NCI-H2196 treated with DMSO at 0.1 percent for 48 hours (cell line): ENCODE results near the gene USP34.
"Not testable (repeated sequence)": the region's sequence is repeated elsewhere in the genome, so short reads cannot be mapped to it uniquely, and the experiment has no call there.

ENCODE experiments used
- DNase-seq: peaks from one replicate; lab custom pipeline; 2025; ENCODE audit not compliant: unreplicated experiment; lab: John Stamatoyannopoulos, UW

Gene USP34

DNA sequence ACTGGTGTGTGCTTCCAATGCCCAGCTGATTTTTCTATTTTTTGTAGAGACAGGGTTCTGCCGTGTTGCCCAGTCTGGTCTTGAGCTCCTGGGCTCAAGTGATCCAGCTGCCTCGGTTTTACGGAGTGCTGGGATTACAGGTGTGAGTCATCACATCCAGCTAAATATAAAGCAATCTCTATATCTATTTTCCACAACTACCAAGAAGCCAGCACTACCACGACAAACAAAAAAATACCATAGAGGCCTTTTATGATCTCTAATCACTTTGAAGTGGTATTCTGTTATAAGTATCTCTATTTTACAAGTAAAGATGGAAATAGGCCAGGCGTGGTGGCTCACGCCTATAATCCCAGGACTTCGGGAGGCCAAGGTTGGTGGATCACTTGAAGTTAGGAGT, 274.2 kb downstream of the USP34 start:
- no peak for DNase-seq

- not testable (repeated sequence) for DNase-seq
These were observed 276.2 kb downstream of the USP34 start for GRCh38 chr2:61194646-61195045.

DNA sequence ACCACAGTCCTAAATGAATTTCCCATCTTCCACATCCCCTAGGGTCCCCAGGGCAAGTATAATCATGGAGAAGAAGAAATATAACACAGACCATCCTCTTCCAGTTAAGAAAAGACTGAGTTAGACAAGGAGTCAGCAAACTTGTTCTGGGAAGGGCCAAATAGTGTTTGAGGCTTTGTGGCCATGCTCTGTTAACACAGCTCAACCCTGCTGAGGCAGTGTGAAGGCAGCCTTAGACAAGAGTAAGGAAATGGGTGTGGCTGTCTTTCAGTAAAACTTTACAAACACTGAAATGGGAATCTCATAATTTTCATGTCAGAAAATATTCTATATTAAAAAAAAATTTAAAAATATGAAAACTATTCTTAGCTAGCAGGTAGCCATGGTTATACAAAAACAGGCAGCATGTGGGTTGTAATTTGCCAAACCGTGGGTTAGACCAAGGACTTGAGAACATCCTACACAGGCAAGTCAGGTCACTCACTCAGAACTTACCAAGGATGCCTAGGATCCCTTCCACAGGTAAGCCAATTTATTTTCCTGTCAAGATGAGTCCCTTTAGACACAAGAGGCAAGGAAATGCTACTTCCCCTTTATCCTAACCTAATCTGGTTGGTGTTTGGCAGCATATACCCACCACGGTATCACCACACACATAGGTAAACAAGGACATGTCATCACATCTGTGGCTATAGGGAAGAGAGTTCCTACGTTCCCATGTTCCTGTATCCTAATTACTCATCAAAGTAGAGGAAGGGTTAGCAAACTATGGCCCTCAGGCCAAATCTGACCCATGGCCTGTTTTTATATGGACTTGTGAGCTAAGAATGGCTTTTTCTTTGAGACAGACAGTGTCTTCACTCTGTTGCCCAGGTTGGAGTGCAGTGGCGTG, 277.0 kb downstream of the USP34 start:
- no peak for DNase-seq

DNA sequence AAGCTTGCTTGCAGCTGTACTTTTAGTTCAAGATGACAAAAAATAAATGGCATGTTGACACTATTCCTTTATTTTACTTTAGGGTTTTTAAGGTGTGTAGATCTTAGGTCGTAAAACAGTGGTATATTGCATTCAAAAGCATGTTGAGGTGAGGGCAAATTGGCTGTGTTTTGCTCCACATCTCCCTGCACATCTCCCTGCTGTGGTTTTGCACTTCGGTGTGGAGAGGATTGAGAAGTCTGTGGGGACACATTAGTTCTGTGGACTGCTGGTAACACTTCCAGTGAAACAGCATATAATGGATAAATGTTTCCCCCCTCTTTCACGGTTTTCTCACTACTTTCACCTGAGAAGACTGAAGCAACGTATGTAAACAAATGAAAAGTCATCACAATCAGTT, 283.8 kb downstream of the USP34 start:
- no peak for DNase-seq

- no peak for DNase-seq
These were observed 285.6 kb downstream of the USP34 start for GRCh38 chr2:61185231-61185728.

GRCh38 chr2:61184263-61184662, 286.6 kb downstream of the USP34 start:
- DNase-seq: no peak

GRCh38 chr2:61183795-61184194, 287.1 kb downstream of the USP34 start:
- DNase-seq: no peak

- no peak for DNase-seq
These were observed 288.9 kb downstream of the USP34 start for GRCh38 chr2:61182059-61182383.

DNA sequence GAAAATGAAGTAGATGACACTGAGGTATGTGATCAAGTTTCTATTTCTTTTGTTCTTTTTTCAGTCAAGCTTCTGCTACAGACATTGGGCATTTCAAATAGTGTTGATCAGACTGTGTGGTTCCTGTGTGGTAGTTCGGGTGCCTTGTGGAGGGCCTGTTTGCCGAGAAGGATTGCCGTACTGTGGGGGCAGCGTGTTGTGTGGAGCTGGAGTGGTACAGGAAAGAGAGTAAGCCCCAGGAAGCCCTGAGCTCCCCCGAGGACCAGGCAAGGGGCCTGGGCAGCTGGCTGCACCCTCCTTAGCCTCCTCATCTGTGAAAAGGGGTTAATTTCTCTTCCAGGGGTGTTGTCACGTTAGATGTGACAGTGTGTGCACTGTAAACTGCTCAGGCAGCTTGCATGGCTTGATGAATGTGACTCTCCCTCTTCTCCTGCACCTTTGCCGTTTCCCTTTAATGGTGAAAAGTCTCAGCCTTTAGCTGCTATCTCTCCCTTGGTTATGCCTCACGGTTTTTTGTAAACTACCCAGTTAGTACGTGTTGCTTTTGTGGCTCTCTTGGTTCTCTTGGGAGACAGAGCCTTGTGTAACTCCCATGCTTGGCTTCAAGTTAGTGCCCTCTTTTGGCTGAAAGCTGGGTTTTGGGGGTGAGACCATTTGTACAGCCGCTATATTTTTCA, 289.4 kb downstream of the USP34 start:
- DNase-seq: no peak

DNA sequence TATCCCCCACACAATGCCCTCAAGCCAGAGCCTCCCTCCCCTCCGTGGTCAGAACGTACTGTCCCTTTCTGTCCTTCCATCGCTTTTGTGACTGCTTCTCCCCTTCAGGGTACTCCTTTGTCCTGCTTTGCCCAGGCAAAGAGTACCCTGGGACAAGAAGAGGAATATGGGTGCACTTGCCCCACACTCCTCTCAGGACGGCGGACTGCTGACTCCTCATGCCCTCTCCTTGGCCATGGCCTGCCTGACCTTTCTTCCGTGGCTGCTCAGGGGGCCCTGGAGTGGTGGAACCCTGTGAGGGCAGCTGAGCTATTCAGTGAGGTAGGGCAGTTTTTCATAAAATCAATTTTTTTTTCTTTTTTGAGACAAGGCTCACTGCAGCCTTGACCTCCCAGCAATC, 290.2 kb downstream of the USP34 start:
- no peak for DNase-seq

DNA sequence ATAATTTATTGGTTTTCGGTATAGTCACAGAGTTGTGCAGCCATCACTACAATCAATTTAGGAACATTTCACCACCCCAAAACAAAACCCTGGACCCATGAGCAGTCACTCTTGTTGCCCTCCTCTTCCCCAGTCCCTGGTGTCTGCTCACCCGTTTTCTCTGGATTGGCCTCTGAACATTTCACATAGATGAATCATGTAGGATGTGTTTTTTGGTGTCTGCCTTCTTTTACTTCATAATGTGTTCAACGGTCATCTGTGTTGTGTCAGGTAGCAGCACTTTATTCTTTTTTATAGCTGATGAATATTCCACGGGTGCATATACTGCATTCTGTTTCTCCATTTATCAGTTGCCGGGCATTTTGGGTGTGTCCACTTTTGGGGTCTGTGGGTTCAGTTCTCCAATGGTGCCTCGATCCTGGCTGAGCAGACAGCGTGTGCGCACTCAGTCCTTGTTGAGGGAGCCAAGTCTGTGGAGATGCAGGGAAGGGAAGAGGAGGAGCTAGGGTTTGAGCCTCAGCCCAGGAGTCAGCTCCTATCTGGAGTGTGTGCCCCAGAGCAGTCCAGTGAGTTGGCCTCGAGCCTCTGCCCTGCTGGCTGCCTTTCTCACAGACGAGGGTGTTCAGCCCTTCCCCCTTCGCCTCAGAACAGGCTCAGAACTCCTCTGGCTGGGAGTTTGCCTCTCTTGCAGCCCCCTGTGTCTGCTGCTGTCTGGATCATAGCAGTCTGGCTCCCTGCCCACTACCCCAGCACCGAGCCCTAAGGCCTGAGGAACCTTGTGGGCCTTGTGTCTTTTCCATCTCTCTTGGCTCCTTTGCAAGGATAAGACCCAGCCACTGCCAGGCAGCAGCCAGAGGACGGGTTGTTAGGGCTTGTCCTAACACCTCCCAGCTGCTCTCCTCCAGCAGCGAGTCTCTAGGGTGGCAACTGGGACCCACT, 290.9 kb downstream of the USP34 start:
- DNase-seq: no peak

DNA sequence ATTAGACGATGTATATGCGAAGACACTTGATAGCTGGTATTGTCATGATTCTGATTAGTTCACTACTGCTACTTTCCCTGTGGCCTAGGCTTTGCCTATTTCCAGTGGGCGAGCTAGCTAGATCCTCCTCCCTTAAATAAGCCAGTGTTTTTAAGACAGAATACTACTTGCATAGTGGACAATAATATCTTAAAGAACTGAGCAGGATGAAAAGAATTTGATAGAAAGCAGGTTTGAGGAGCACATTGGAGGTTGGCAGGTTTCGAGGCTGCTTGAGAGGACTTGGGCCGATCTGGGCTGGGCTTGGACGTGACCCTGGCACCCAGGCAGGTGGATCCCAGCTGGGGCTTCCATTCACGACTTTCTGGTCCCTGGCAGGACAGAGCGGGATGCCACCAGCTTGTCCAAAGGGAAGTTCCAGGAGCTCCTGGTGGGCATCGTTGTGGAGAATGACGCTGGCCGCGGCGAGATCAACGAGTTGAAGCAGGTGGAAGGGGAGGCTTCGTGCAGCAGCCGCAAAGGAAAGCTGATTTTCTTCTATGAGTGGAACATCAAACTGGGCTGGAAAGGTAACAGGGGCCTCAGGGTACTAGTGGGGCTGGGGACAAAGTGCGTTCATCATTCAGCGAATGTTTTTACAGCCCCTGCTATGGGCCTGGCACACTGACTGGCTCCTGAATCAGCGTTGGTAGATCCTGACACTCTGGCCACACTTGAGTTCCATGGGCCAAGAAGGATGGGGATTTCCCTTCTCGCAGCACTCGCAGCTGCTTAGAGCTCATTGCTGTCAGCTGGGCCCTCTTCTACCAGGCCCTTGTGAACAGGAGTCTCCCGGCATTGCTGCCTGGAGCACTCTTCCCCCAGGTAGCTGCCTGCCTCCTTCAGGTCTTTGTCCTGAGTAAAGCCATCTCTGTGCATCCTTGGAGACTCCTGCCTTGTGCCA, 292.0 kb downstream of the USP34 start:
- DNase-seq: no peak

GRCh38 chr2:61177727-61178549, 292.9 kb downstream of the USP34 start:
- no peak for DNase-seq

- peak; percentile 47 for DNase-seq
These were observed 293.8 kb downstream of the USP34 start for GRCh38 chr2:61176755-61177726.

DNA sequence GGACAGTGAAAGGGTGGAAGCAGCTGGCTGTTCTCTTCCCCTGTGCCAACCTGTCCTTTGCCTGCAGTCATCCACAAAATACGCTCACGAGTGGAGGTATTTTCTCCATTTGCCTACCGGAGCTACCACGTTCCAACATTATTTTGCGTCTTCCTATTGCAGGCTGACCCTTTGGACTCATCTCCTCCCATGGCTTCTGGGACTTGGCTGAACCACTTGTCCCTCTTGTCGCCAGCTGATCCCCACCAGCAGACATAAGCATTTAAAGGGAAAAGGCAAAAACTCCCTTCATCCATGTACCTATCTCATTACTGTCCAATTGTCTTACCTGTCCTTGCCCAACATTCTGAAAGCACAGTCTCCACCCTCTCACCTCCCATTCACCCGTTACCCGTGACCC, 295.9 kb downstream of the USP34 start:
- no peak for DNase-seq

DNA sequence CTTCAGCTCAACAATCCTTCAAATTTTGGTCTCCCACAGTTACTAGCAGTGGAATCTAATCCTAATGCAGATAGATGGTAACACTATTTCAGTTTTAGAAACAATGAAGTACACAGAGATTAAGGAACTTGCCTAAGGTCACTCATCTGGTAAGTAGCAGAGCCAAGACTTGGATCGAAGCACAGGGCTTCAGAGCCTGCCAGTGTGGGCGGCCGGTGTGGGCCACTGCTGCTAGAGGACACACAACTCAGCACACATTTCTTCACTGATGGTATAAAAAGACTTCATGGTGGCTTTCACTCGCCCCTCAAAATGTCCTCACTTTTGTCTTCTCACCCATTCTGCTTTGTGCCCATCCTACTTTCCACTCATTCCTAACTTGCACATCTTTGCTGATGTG, 297.8 kb downstream of the USP34 start:
- no peak for DNase-seq

DNA sequence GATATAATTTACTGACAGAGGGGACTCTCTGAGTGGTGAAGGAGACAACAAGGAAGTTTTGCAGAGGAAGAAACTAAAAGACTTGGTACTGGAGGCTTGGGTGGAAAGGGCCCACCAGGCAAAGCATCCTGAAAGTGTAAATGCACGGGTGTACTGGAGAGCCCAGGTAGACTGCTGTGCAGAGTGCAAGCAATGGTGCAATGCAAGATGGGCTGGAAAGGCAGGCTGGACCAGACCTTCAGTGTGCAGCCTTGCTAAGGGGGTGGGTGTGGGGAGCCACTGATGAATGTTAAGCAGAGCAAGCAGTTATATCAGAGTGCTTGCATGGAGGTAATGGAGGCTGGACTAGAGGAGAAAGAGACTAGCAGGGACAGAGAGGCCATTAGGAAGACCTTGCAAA, 298.2 kb downstream of the USP34 start:
- DNase-seq: no peak

- no peak for DNase-seq
These were observed 303.3 kb downstream of the USP34 start for GRCh38 chr2:61167579-61167978.
